AG20443 (cell line): ENCODE data around the gene MAP3K6.

Source experiments
- DNase-seq: peaks from one replicate; pipeline ENCODE4 v3.0.0; 2012; ENCODE audit warnings: low spot score, mixed read lengths

Gene MAP3K6

GRCh38 chr1:27333717-27334279 is 33.0 kb downstream of the MAP3K6 start:
- no peak for DNase-seq

DNA sequence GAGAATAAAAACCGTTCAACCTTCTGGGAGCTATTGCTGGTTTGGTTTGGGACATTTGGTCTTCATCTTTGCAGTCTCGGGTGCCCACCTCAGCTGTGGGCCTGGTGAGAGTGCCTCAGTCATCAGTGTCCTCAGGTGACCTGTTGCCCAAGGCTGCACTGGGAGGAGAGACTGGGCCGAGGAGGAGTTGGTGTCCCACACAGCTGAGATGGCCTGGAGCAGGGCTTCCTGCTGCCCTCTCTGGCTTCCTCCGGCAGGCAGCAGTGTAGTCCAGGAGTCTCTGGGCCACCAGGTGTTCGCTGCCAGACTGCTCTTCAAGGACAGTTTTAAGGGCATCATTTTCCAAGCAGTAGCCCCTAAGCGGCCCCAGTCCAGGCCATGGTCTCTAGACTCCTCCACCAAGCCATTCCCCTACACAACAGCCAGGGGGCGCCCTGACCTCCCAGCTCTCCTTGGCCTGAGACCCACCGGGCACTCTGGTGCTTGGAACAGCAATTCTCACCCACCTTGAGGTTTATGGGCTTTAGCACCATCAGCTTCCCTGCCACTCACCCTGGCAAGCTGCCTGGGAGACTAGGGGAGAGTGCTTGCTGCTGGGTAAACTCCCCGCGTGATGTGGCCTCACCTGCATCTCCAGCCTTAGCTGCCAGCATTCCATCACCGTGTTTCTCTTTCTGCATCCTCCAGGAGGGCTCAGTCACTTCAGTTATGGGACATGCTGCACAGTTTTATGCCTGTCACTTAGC is 34.1 kb downstream of the MAP3K6 start:
- peak; percentile 84 for DNase-seq

- no peak for DNase-seq
Observed at GRCh38 chr1:27331922-27332321, 34.8 kb downstream of the MAP3K6 start.

DNA sequence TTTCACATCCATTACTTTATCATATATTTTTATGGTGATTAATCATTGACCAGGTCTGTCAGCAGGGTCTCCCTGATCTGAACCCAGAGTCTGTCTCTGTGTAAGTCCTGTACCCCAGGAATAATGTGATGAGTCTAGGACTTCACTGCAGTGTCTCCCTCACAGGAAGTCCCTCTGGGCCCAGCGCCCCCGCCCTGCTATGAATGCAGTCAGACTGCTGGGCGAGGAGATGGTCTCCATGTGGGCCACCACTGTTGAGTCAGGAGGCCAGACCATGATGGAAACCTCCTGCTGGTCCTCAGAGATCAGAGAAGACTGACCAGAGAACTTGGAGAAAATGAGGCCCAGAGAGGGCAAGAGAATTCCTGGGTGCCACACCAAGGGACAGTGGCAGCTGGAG is 35.3 kb downstream of the MAP3K6 start:
- DNase-seq: no peak

DNA sequence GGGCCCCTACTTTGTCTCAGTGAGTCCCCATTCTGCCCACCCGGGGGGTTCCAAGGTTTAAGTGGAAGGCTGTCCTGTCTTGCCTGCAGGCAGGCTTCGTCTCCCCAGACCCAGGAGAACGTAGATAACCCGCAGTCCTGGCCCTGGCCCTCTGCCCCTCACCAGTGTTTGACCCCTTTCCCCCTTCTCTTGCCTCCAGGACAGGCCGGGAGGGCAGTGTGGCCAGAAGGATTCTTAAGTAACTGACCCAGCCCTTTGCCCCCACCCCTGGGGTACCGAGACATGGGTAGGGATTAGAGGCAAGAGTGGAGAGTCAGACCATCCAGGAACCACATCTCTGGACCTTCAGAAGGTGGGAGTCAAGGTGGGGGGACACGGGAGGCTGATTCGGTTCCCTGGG is 36.0 kb downstream of the MAP3K6 start:
- DNase-seq: no peak

DNA sequence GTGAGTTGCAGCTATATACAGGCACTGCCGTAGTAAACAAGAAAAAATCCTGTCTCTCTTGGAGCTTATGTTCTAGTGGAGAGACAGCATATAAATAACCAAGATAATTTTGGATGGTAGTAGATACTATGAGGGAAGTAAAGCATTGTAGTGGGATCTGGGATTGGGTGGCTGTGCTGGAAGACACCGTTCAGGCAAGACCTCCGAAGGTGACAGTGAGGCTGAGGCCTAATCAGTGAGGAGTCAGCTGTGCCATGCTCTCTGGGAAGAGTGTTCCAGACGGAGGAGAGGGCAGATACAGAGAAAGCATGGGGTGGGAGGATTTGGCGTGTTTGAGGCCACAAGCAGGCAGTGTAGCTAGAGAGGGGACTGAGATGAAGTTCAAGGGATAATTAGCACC is 38.8 kb downstream of the MAP3K6 start:
- no peak for DNase-seq

DNA sequence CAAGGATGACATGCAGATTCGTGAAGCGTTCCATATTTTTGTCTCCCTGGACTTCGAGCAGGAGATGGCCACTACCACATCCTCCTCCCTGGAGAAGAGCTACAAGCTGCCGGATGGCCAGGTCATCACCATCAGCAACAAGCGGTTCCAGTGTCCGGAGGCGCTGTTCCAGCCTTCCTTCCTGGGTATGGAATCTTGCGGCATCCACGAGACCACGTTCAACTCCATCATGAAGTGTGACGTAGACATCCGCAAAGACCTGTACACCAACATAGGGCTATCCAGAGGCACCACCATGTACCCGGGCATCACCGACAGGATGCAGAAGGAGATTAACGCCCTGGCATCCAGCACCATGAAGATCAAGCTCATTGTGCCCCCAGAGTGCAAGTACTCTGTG is 41.5 kb downstream of the MAP3K6 start:
- no peak for DNase-seq

DNA sequence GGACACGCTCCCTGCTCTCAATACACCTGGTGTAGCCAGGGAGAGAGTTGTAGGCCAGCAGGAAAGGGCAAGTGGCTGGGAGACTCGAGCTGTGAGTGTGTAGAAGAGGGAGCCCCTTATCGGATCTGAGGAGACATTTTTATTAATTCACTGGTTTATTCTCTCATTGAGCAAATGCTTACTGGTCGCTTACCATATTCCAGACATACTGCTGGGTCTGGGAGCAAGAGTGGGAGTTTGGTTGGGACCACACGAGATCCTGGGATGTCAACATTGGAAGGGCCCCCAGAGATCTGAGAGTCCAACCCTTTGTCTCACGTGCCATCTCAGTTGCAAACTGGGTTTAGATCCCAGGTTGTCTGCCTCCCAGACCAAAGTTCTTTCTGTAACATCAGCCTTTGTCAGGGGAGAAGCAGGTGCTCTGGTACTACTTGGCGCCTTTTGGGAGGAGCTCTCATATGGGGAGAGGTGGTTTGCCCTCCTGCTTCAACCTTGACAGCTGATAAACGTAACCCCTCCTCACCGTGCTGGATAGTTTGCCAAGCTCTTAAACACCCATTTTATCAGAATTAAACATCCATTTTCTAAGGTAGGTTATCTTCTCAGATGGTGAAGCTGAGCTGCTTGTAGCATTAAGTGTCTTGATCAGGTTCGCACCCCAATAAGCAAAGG is 44.1 kb downstream of the MAP3K6 start:
- DNase-seq: no peak

GRCh38 chr1:27321813-27322568 is 44.8 kb downstream of the MAP3K6 start, which contains the start of gene TMEM222:
Gene TMEM222, plus strand, starts transcription at chr1:27322163. Its CDS starts 35 bp downstream, at chr1:27322198.
- peak; percentile 99 for DNase-seq

GRCh38 chr1:27318596-27318995 is 48.2 kb downstream of the MAP3K6 start:
- DNase-seq: peak; percentile 59

GRCh38 chr1:27318136-27318535 is 48.6 kb downstream of the MAP3K6 start:
- no peak for DNase-seq

DNA sequence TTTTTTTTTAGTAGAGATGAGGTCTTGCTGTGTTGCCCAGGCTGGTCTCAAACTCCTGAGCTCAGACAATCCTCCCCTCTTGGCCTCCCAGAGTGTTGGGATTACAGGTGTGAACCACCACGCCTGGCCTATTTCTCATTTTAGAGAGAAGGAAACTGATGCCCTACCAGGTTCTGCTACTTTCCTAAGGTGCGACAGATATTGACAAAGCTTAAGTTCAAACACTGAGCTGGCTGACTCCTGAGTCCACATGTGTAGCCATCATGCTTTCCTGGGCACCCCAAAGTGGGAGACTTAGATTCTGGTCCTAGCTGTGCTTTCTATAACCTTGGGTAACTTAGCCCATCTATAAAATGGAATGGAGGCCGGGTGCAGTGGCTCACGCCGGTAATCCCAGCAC is 49.9 kb downstream of the MAP3K6 start:
- no peak for DNase-seq

DNA sequence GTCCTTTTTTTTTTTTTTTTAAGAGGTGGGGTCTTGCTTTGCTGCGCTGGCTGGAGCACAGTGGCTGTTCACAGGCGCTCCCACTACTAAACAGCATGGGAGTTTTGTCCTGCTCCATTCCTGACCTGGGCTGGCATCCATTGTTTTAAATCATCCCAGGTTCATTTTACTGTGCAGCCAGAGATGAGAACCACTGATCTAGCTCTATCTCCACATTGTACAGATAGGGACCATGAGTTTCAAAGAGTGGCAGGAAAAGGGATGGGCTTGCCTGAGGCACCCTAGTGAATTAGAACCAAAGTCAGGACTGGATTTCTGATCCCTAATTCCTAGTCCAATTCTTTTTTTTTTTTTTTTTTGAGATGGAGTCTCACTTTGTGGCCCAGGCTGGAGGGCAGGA is 52.0 kb downstream of the MAP3K6 start:
- no peak for DNase-seq

DNA sequence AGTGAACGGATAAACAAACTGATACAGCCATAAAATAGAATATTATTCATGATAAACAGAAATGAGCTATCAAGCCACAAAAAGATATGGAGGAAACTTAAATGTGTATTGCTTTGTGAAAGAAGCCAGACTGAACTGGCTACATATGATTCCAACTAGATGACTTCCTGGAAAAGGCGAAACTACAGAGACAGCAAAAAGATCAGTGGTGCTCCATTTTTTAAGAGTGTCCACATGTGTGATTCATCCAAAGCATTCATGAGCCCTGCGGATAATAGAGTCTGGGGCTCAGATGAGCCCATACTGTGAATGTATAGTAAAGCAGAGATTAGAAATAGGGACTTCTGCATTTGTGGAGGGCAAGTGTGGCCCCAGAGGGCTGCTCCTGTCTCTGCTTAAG is 52.6 kb downstream of the MAP3K6 start:
- DNase-seq: no peak

GRCh38 chr1:27307874-27308598 is 58.7 kb downstream of the MAP3K6 start:
- no peak for DNase-seq

DNA sequence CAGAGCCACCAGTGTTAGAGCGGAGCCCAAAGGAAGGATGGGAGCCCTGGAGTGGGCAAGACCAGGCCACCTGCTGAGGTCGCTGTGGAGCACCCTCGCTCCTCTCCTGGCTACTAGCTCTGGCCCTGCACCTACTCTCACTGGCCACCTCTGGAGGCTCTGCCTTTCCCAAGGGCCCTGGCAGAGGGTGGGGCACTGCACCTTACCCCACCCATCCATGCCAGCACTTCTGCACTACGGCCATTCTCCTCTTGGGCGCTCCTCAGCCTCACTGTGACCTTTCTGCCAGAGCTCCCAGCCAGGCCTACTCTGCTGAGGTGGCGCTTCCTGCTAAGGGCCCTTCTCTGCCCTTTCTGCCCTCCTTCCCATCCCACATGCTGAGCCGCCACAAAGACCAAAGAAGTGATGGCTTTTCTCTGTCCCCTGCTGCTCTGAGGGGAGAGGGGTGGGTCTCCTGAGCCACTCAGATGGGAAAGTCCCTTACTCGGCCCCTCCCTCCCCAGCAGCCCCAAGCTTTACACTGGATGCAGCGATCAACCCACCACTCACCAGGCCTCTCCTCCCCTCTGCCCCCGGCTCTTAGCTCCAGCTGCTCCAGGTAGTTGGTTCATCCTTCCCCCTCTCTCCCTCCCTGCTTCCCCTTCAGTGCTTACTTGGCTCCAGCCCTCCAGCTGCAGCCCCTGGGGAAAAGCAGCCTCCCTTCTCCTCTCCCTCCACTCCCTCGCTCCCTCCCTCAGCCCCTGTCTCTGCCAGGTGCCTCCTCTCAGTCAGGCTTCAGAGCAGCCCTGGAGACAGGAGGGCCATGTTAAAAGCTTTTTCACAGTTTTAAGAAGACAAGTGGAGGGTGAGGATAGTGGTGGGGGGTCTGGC is 59.6 kb downstream of the MAP3K6 start:
- no peak for DNase-seq

DNA sequence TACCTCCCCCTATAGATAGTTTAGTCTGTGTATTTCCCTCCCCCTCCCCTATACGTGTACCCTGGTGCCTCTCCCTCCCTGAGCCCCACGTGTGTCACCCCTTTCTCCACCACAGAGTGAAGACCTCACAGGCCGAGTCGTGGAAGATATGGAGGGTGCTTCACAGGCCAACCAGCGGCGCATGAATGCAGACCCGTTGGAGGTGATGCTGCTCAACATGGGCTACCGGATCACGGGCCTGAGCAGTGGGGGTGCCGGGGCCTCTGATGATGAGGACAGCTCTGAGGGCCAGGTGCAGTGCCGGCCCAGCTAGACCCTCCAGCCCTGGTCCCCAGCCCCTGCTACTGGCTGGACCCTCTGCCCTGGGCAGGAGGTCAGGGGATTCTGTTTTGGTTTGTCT is 60.7 kb downstream of the MAP3K6 start:
- no peak for DNase-seq
